HUES64 (cell line): ENCODE measurements around the gene PARVA.

Experiments used
- H3K27ac ChIP-seq: 2 replicates; pipeline ENCODE4 v1.7.0; 2013; ENCODE audit warnings: low read depth, low read length, inconsistent platforms
- H3K27me3 ChIP-seq: 2 replicates; pipeline ENCODE4 v1.6.1; 2013; ENCODE audit warnings: mild to moderate bottlenecking, low read length; ENCODE audit not compliant: insufficient read depth
- H3K36me3 ChIP-seq: 2 replicates; pipeline ENCODE4 v1.6.1; 2013; ENCODE audit warnings: mild to moderate bottlenecking, low read length; ENCODE audit not compliant: insufficient read depth
- H3K4me1 ChIP-seq: 2 replicates; pipeline ENCODE4 v1.6.1; 2013; ENCODE audit warnings: mild to moderate bottlenecking, low read length, moderate library complexity; ENCODE audit not compliant: insufficient read depth
- H3K4me3 ChIP-seq: 2 replicates; pipeline ENCODE4 v1.5.1; 2013; ENCODE audit warnings: mild to moderate bottlenecking, low read length, moderate library complexity
- H3K9ac ChIP-seq: 2 replicates; pipeline ENCODE4 v1.6.1; 2013; ENCODE audit warnings: mild to moderate bottlenecking, low read depth, low read length
- H3K9me3 ChIP-seq: 2 replicates; pipeline ENCODE4 v1.6.1; 2013; ENCODE audit warnings: low read depth, low read length; ENCODE audit not compliant: insufficient read depth
- WGBS: fragments of 150-250, 120-280 bp; methylation state at CpG from one replicate; pipeline ENCODE4 v1.1.7; 2013; ENCODE audit warnings: missing lambda C conversion rate; 5-methylcytosine and 5-hydroxymethylcytosine counted together

PARVA gene

GRCh38 chr11:12392672-12393071 lies 15.3 kb downstream of the PARVA start:
- 94% methylated on average over 1 of the region's 1 CpG for WGBS

GRCh38 chr11:12393691-12394090 lies 16.3 kb downstream of the PARVA start:
- H3K27me3 ChIP-seq = no peaks in the 10 kb centered on the region
- H3K4me1 ChIP-seq = no peaks in the 10 kb centered on the region
- H3K9me3 ChIP-seq = peaks cover 22% of the 10 kb centered on the region
- H3K9ac ChIP-seq = no peak overlapping the region
- 93% methylated on average over 1 of the region's 1 CpG for WGBS
- H3K36me3 ChIP-seq = no peaks in the 10 kb centered on the region
- no peak overlapping the region for H3K4me3 ChIP-seq
- no peak overlapping the region for H3K27ac ChIP-seq

More at GRCh38 chr11:12392672-12393071, 15.3 kb downstream of the PARVA start:
- H3K9ac ChIP-seq = no peak overlapping the region
- no peak overlapping the region for H3K27ac ChIP-seq
- no peak overlapping the region for H3K4me3 ChIP-seq
- no peaks in the 10 kb centered on the region for H3K36me3 ChIP-seq
- peaks cover 22% of the 10 kb centered on the region for H3K9me3 ChIP-seq
- H3K27me3 ChIP-seq = no peaks in the 10 kb centered on the region
- 0 out of 2 replicates have a peak, but pooled peaks cover 3% of the 10 kb centered on the region for H3K4me1 ChIP-seq

DNA sequence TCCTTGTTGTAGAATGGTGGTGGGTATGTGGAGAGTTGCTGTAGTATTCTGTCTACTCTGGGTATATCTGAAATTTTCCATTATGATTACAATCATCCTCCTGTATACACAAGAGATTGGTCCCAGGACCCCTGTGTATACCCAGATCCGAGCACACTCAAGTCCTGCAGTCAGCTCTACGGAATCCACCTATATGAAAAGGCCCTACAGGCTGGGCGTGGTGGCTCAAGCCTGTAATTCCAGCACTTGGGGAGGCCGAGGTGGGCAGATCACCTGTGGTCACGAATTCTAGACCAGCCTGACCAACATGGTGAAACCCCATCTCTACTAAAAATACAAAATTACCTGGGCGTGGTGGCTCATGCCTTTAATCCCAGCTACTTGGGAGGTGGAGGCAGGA lies 17.2 kb downstream of the PARVA start:
- WGBS = 93% methylated on average over 6 of the region's 6 CpGs
- H3K36me3 ChIP-seq = no peaks in the 10 kb centered on the region
- H3K4me3 ChIP-seq = no peak overlapping the region

GRCh38 chr11:12395333-12395732 lies 18.0 kb downstream of the PARVA start:
- H3K27ac ChIP-seq = no peak overlapping the region
- no peaks in the 10 kb centered on the region for H3K27me3 ChIP-seq
- no peaks in the 10 kb centered on the region for H3K36me3 ChIP-seq
- no peaks in the 10 kb centered on the region for H3K4me1 ChIP-seq
- peaks cover 22% of the 10 kb centered on the region for H3K9me3 ChIP-seq
- 97% methylated on average over 9 of the region's 9 CpGs for WGBS
- no peak overlapping the region for H3K4me3 ChIP-seq
- no peak overlapping the region for H3K9ac ChIP-seq

More for the DNA sequence above, 17.2 kb downstream of the PARVA start:
- H3K4me1 ChIP-seq = no peaks in the 10 kb centered on the region
- no peak overlapping the region for H3K9ac ChIP-seq
- H3K27ac ChIP-seq = no peak overlapping the region
- peaks cover 22% of the 10 kb centered on the region for H3K9me3 ChIP-seq
- H3K27me3 ChIP-seq = no peaks in the 10 kb centered on the region

DNA sequence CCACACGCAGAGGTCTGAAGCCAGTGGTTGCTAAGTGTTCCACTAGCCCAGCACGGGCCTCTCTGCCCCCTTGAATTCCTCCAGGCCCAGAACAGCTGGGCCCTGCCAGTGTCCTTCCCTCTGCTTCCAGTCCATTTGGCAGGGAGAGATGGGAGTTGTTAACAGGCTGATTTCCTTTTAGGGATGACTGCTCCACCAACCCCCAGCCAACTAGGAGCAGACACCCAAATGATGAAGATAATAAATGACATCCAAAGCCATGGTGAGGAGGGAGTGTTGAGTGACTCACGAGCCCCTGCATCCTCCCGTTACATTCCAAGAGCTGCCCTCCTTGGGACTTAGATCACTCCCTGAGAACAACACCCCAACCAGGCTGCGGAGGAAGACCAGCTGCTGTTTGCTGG lies 20.6 kb downstream of the PARVA start:
- H3K27ac ChIP-seq = no peak overlapping the region
- no peaks in the 10 kb centered on the region for H3K27me3 ChIP-seq
- no peak overlapping the region for H3K4me3 ChIP-seq
- peaks cover 22% of the 10 kb centered on the region for H3K9me3 ChIP-seq
- 90% methylated on average over 5 of the region's 5 CpGs for WGBS
- H3K9ac ChIP-seq = no peak overlapping the region
- peaks cover 3% of the 10 kb centered on the region; the same call in 1 of the 2 replicates for H3K4me1 ChIP-seq
- H3K36me3 ChIP-seq = no peaks in the 10 kb centered on the region

DNA sequence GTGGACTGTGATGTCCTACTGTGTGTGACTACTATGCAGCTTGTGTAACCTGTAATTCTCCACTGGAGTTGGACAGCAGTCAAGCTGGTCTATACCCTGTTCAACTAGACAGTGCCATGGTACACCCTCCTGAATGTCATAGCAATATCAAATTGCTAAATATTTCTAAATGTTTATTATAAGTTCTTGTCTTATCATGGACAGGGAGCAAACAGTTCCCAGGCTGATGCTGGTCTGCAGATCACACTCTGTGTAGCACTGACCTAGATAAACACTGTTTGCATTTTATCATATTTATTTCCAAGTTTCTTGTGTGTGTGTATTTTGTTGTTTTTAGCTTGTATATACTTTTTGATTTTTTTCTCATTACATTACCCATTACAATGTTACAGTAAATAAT lies 22.0 kb downstream of the PARVA start:
- Histone ChIP-seq H3K9ac (no peak overlapping the region), H3K27ac (no peak overlapping the region), H3K36me3 (no peaks in the 10 kb centered on the region), H3K9me3 (peaks cover 18% of the 10 kb centered on the region), H3K27me3 (no peaks in the 10 kb centered on the region), H3K4me1 (peaks cover 7% of the 10 kb centered on the region; the same call in 1 of the 2 replicates), H3K4me3 (no peak overlapping the region)

- Histone ChIP-seq H3K36me3 (no peaks in the 10 kb centered on the region), H3K27me3 (no peaks in the 10 kb centered on the region), H3K4me3 (no peak overlapping the region), H3K4me1 (peaks cover 7% of the 10 kb centered on the region; the same call in 1 of the 2 replicates), H3K27ac (no peak overlapping the region), H3K9ac (no peak overlapping the region), H3K9me3 (peaks cover 5% of the 10 kb centered on the region; the same call in 1 of the 2 replicates)
- 65% methylated on average over 4 of the region's 4 CpGs for WGBS
Observed at GRCh38 chr11:12402025-12402424, 24.7 kb downstream of the PARVA start.

DNA sequence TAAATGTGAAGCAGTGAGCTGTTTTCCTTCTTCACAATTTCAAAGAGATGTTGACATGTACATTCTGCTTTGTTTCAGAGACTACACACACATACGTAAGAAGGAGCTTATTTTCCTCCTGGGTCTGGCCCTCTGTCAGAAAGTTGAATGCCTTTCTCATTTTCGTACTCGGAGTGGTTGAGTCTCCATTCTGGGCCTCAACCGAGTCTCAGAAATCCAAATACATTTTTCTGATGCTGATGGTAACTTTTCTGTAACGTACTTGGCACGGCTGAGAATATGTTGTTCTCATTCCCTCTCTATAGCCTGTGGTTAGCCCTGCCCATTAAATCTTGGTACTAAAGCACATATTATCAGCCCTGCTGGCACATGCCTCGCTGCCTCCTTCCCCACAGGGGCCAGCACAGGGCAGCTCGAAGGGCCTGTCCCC lies 25.3 kb downstream of the PARVA start:
- Histone ChIP-seq H3K4me1 (peaks cover 7% of the 10 kb centered on the region; the same call in 1 of the 2 replicates), H3K9ac (no peak overlapping the region), H3K27me3 (no peaks in the 10 kb centered on the region), H3K27ac (no peak overlapping the region), H3K9me3 (0 out of 2 replicates have a peak, but pooled peaks cover 3% of the 10 kb centered on the region), H3K36me3 (no peaks in the 10 kb centered on the region), H3K4me3 (no peak overlapping the region)
- WGBS = 93% methylated on average over 8 of the region's 8 CpGs

DNA sequence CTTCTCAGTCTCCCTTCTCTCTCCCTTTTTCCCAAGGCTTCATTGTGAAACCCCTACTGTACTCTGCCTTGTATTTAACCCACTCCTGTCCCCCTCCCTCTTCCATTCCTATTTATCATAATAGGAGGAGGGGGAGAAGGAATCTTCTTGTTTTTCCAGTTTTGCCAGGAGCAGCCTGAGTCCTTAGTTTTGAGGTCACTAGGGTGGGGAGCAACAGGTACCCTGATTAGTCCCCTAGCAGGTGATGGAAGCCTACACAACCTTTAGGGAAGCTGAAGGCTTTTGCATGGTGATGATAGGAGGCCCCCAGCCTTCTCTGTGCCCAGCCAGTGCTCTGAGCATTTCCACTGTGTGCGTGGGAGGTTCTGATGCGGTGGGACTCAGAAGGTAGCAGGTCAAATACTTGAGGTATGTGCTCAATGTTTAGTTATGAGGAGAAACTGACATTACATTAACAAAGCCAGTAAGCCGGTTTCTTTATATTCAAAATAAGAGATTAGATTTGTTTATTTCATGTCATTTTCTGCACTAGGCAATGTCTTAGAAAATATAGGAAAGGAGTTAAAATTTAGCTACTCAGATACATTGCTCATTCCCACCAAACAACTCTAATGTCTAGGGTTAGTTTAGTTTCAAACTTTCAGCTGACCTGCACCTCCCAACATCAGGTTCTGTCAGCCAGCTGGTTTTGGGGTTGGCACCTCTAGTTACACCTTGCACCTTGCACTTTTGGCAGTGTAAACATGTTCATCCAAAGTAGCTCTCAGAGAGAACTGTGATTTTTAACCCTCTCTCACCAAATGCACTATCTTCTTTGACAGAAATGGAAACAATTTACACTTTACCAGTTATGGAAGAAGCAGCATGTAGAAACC lies 26.0 kb downstream of the PARVA start:
- H3K4me3 ChIP-seq = no peak overlapping the region
- WGBS = 97% methylated on average over 2 of the region's 3 CpGs
- no peaks in the 10 kb centered on the region for H3K36me3 ChIP-seq
- H3K9ac ChIP-seq = no peak overlapping the region
- H3K9me3 ChIP-seq = 0 out of 2 replicates have a peak, but pooled peaks cover 3% of the 10 kb centered on the region
- H3K4me1 ChIP-seq = peaks cover 7% of the 10 kb centered on the region; the same call in 1 of the 2 replicates
- H3K27me3 ChIP-seq = no peaks in the 10 kb centered on the region
- H3K27ac ChIP-seq = no peak overlapping the region

DNA sequence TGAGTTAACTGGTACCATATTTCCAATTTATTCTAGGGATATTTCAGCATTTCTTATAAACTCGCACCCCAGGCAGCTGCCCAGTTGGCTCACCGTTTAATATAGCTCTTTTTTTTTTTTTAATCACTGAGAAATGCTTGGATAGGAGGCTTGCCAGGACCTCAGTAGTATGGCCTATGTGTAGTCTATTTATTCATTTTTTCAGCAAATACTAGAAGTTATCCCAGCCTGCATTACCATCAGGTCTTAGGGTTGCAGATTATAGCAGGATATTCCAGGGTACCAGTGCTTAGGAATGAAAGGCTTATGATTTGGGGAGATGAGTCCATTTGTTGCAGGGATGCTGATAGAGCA lies 26.6 kb downstream of the PARVA start:
- H3K36me3 ChIP-seq = no peaks in the 10 kb centered on the region
- H3K4me3 ChIP-seq = no peak overlapping the region
- H3K9me3 ChIP-seq = 0 out of 2 replicates have a peak, but pooled peaks cover 3% of the 10 kb centered on the region
- no peak overlapping the region for H3K27ac ChIP-seq
- H3K4me1 ChIP-seq = peaks cover 7% of the 10 kb centered on the region; the same call in 1 of the 2 replicates
- no peak overlapping the region for H3K9ac ChIP-seq
- no peaks in the 10 kb centered on the region for H3K27me3 ChIP-seq
- WGBS = 87% methylated on average over 2 of the region's 2 CpGs

GRCh38 chr11:12404436-12404835 lies 27.1 kb downstream of the PARVA start:
- H3K4me1 ChIP-seq = peaks cover 7% of the 10 kb centered on the region; the same call in 1 of the 2 replicates
- H3K4me3 ChIP-seq = no peak overlapping the region
- 0 out of 2 replicates have a peak, but pooled peaks cover 3% of the 10 kb centered on the region for H3K9me3 ChIP-seq
- no peak overlapping the region for H3K27ac ChIP-seq
- 97% methylated on average over 3 of the region's 3 CpGs for WGBS
- H3K36me3 ChIP-seq = no peaks in the 10 kb centered on the region
- H3K27me3 ChIP-seq = no peaks in the 10 kb centered on the region
- H3K9ac ChIP-seq = no peak overlapping the region
